GM12878 (cell line): ENCODE data around the gene MGST1. TPM values are rescaled to one million over a fixed set of nuclear protein-coding genes. Genes with fewer than 3 reads are reported as not detected.

Source experiments
- ATAC-seq: fragments of 200-7000 bp; cut with Tn5 transposase; 3 replicates; pipeline ENCODE4 v1.9.1; 2020; ENCODE audit warnings: mild to moderate bottlenecking, moderate library complexity
- BruUV-seq: library from RNA; stranded (reverse); fragments of 400-500 nt; replicated peaks from 2 replicates; lab custom pipeline; 2021; lab: Mats Ljungman, UMichigan
- CTCF ChIA-PET: fragments of 300-600 bp; sonication (Branson Sonifier 250); formaldehyde crosslinking; extraction: SDS; loops from one replicate; lab custom pipeline; 2021; ENCODE audit warnings: inconsistent platforms; lab: Yijun Ruan, JAX
- POLR2A ChIA-PET: fragments of 350-600 bp; formaldehyde crosslinking; extraction: SDS; loops from one replicate; lab custom pipeline; 2021; ENCODE audit warnings: inconsistent platforms; lab: Charles Lee
- RAD21 ChIA-PET: fragments of 300-600 bp; sonication (Branson Sonifier 250); formaldehyde crosslinking; loops from one replicate; lab custom pipeline; 2023; ENCODE audit warnings: antibody characterized with exemption; ENCODE audit not compliant: unreplicated experiment; lab: Charles Lee
- SMC1A ChIA-PET: fragments of 300-600 bp; sonication (Branson Sonifier 250); formaldehyde crosslinking; loops from one replicate; lab custom pipeline; 2023; ENCODE audit not compliant: unreplicated experiment, uncharacterized antibody; lab: Charles Lee
- DNase-seq: peaks from one replicate; pipeline ENCODE4 v3.0.0-alpha.2; 2011; ENCODE audit warnings: low read depth, low spot score
- FAIRE-seq: peaks from 3 replicates; lab custom pipeline; 2011; peaks lifted over from hg19 to GRCh38; lab: Jason Lieb, UNC
- H2AFZ ChIP-seq: 2 replicates; pipeline ENCODE4 v1.6.0; 2011; ENCODE audit warnings: low read depth, low read length, control low read depth; ENCODE audit not compliant: control insufficient read depth
- H3K27ac ChIP-seq: 2 replicates; pipeline ENCODE4 v1.5.1; 2011; ENCODE audit warnings: control low read depth; ENCODE audit not compliant: control insufficient read depth, insufficient read depth
- H3K27me3 ChIP-seq, 2 experiments: replicated peaks in 1 of 2; 2 replicates each; pipeline versions ENCODE4 v1.6.0 to v1.6.1; 2011; ENCODE audit warnings: low read length in 1 of 2; ENCODE audit not compliant: control insufficient read depth in 2 of 2, insufficient read depth in 2 of 2
- H3K36me3 ChIP-seq, 2 experiments: 2 replicates each; pipeline ENCODE4 v1.5.1; 2011; ENCODE audit warnings: low read length in 1 of 2; ENCODE audit not compliant: control insufficient read depth in 2 of 2, insufficient read depth in 2 of 2
- H3K4me1 ChIP-seq: 2 replicates; pipeline ENCODE4 v1.6.1; 2011; ENCODE audit warnings: mild to moderate bottlenecking, low read length, moderate library complexity, mixed read lengths; ENCODE audit not compliant: control insufficient read depth, insufficient read depth
- H3K4me2 ChIP-seq: 2 replicates; pipeline ENCODE4 v1.6.0; 2011; ENCODE audit warnings: control low read depth; ENCODE audit not compliant: control insufficient read depth, insufficient read depth
- H3K4me3 ChIP-seq: fragments of 200-600 bp; sonication (generic); 2 replicates; pipeline ENCODE4 v1.5.1; 2016
- H3K79me2 ChIP-seq: 2 replicates; pipeline ENCODE4 v1.6.0; 2011; ENCODE audit warnings: low read length; ENCODE audit not compliant: control insufficient read depth, insufficient read depth
- H3K9ac ChIP-seq: 2 replicates; pipeline ENCODE4 v1.8.0; 2011; ENCODE audit warnings: low read length, control low read depth, mixed read lengths; ENCODE audit not compliant: control insufficient read depth, insufficient read depth
- H3K9me3 ChIP-seq: replicated peaks from 3 replicates; pipeline ENCODE4 v1.5.1; 2011; ENCODE audit warnings: mild to moderate bottlenecking, low read length; ENCODE audit not compliant: control insufficient read depth, insufficient read depth
- H4K20me1 ChIP-seq: 2 replicates; pipeline ENCODE4 v1.6.0; 2011; ENCODE audit not compliant: control insufficient read depth, insufficient read depth
- BMI1 ChIP-seq: fragments of 450-650 bp; IDR thresholded peaks from 2 replicates; pipeline ENCODE4 v1.6.1; 2016; ENCODE audit warnings: mild to moderate bottlenecking, moderate library complexity, borderline replicate concordance
- DPF2 ChIP-seq: fragments of 450-650 bp; IDR thresholded peaks from 2 replicates; pipeline ENCODE4 v1.6.1; 2017; ENCODE audit warnings: mild to moderate bottlenecking
- HDAC6 ChIP-seq: fragments of 200-600 bp; sonication (generic); IDR thresholded peaks from one replicate; pipeline ENCODE4 v1.8.0; 2017; ENCODE audit warnings: antibody characterized with exemption; ENCODE audit not compliant: unreplicated experiment
- IKZF1 ChIP-seq: fragments of 450-650 bp; conservative IDR thresholded peaks from 2 replicates; pipeline ENCODE4 v1.6.1; 2017; ENCODE audit warnings: antibody characterized with exemption, mild to moderate bottlenecking
- IRF3 ChIP-seq: fragments of 450-650 bp; IDR thresholded peaks from 2 replicates; pipeline ENCODE4 v1.6.1; 2014; ENCODE audit warnings: mild to moderate bottlenecking
- JUNB ChIP-seq: IDR thresholded peaks from 2 replicates; pipeline ENCODE4 v1.6.1; 2016; ENCODE audit warnings: antibody characterized with exemption, mild to moderate bottlenecking
- PBX3 ChIP-seq: IDR thresholded peaks from 2 replicates; pipeline ENCODE4 v1.6.1; 2011; ENCODE audit warnings: mild to moderate bottlenecking, low read depth, low read length, moderate library complexity; ENCODE audit not compliant: insufficient replicate concordance
- PML ChIP-seq: IDR thresholded peaks from 2 replicates; pipeline ENCODE4 v1.6.1; 2012; ENCODE audit warnings: low read length, inconsistent platforms
- RCOR1 ChIP-seq: conservative IDR thresholded peaks from 2 replicates; pipeline ENCODE4 v1.6.1; 2012; ENCODE audit warnings: low read depth, low read length, improper control_type of control experiment
- ZNF24 ChIP-seq: fragments of 450-650 bp; IDR thresholded peaks from 2 replicates; pipeline ENCODE4 v1.6.1; 2017; ENCODE audit warnings: antibody characterized with exemption, mild to moderate bottlenecking
- ZNF687 ChIP-seq: fragments of 450-650 bp; IDR thresholded peaks from 2 replicates; pipeline ENCODE4 v1.6.1; 2017; ENCODE audit warnings: mild to moderate bottlenecking, moderate library complexity
- WGBS: methylation state at CpG from one replicate; pipeline ENCODE4 v1.1.6; 2016; ENCODE audit warnings: low lambda C conversion rate; ENCODE audit not compliant: insufficient replicate concordance, insufficient coverage; ENCODE audit errors: missing lambda C conversion rate; 5-methylcytosine and 5-hydroxymethylcytosine counted together
- in situ Hi-C: fragments of 300-500 bp; cut with MboI; formaldehyde crosslinking; loops from 9 replicates; pipeline ENCODE4 v1.14.3; 2018; ENCODE audit warnings: mixed read lengths
- intact Hi-C: fragments of 100-400 bp; cut with micrococcal nuclease; formaldehyde crosslinking; loops from one replicate; pipeline ENCODE4 v1.14.2; 2022; ENCODE audit not compliant: unreplicated experiment
- polyA plus RNA-seq, 11 experiments: library from polyadenylated mRNA; depleted of rRNA in 4 of 11; unstranded in 6 of 11; stranded (reverse) in 5 of 11; fragments of >200 nt; fragmentation: Nextera tagmentation in 4 of 11; fragmentation: Illumina TruSeq in 1 of 11; extraction: Ambion mirVana in 4 of 11; extraction: Trizol in 1 of 11; gene quantifications; 1 replicate in 1 of 11; 2 replicates in 10 of 11; pipeline versions ENCODE4 v1.2.1 to v1.2.3, GENCODE V29; 2011 to 2016; ENCODE audit warnings: inconsistent platforms in 2 of 11, missing spikeins in 2 of 11, low read depth in 1 of 11
- total RNA-seq, 4 experiments: library from RNA; depleted of rRNA in 3 of 4; stranded (reverse); fragments of >200 nt in 3 of 4; fragmentation: Illumina TruSeq in 1 of 4; extraction: Trizol in 1 of 4; gene quantifications; 2 replicates each; pipeline versions ENCODE4 v1.2.1 to v1.2.3, GENCODE V29; 2013 to 2021

MGST1 gene
- total and polyA plus RNA-seq, 10 of the 15 experiments (the other 5 are each of a cell fraction or from before 2014, with no cell fraction given) = 22.5 to 237 (median 172) TPM

- no peak for FAIRE-seq
- CTCF ChIA-PET = no interaction called here
- BruUV-seq = no TSS peak
Observed at GRCh38 chr12:16300122-16300521, 47.3 kb upstream of the MGST1 start.

GRCh38 chr12:16300736-16301135 lies 46.7 kb upstream of the MGST1 start:
- WGBS = 53% methylated on average over 7 of the region's 7 CpGs
- Histone ChIP-seq H3K4me1 (no peaks in the 10 kb centered on the region), H2AFZ (no peak overlapping the region), H3K4me2 (no peak overlapping the region), H3K79me2 (no peaks in the 10 kb centered on the region), H3K27ac (no peak overlapping the region), H3K9ac (no peak overlapping the region), H3K36me3 (no peaks in the 10 kb centered on the region), H3K9me3 (no peaks in the 10 kb centered on the region), H3K4me3 (no peak overlapping the region), H4K20me1 (no peaks in the 10 kb centered on the region), H3K27me3 (no peaks in the 10 kb centered on the region)
- ChIA-PET RAD21 (no interaction called here), CTCF (no interaction called here), SMC1A (no interaction called here), POLR2A (no interaction called here)
- no peak for ATAC-seq
- no peak for FAIRE-seq
- DNase-seq = no peak
- BruUV-seq = no TSS peak
- intact Hi-C loops (no loop called here), in situ Hi-C loops (no loop called here)
- no peak for TF ChIP-seq ZNF687
- TF ChIP-seq PML = no peak
- no peak for TF ChIP-seq ZNF24
- TF ChIP-seq IKZF1 = no peak
- TF ChIP-seq RCOR1 = no peak
- no peak for TF ChIP-seq DPF2
- TF ChIP-seq IRF3 = no peak
- no peak for TF ChIP-seq HDAC6
- TF ChIP-seq PBX3 = no peak
- TF ChIP-seq BMI1 = no peak

More at GRCh38 chr12:16300122-16300521, 47.3 kb upstream of the MGST1 start:
- no peak for DNase-seq
- no peak overlapping the region for H3K9ac ChIP-seq
- no peaks in the 10 kb centered on the region for H4K20me1 ChIP-seq
- intact Hi-C loops (no loop called here), in situ Hi-C loops (no loop called here)
- no peak overlapping the region for H2AFZ ChIP-seq
- ATAC-seq = no peak
- H3K4me2 ChIP-seq = no peak overlapping the region
- H3K27ac ChIP-seq = no peak overlapping the region
- H3K36me3 ChIP-seq = no peaks in the 10 kb centered on the region
- no peaks in the 10 kb centered on the region for H3K9me3 ChIP-seq
- SMC1A ChIA-PET = no interaction called here
- H3K27me3 ChIP-seq = no peaks in the 10 kb centered on the region
- H3K4me1 ChIP-seq = no peaks in the 10 kb centered on the region
- POLR2A ChIA-PET = no interaction called here
- TF ChIP-seq JUNB = no peak
- H3K79me2 ChIP-seq = no peaks in the 10 kb centered on the region
- no peak overlapping the region for H3K4me3 ChIP-seq
- 4% methylated on average over 1 of the region's 1 CpG for WGBS
- RAD21 ChIA-PET = no interaction called here
